ENCODE data around the gene APAF1.

APAF1 gene

DNA sequence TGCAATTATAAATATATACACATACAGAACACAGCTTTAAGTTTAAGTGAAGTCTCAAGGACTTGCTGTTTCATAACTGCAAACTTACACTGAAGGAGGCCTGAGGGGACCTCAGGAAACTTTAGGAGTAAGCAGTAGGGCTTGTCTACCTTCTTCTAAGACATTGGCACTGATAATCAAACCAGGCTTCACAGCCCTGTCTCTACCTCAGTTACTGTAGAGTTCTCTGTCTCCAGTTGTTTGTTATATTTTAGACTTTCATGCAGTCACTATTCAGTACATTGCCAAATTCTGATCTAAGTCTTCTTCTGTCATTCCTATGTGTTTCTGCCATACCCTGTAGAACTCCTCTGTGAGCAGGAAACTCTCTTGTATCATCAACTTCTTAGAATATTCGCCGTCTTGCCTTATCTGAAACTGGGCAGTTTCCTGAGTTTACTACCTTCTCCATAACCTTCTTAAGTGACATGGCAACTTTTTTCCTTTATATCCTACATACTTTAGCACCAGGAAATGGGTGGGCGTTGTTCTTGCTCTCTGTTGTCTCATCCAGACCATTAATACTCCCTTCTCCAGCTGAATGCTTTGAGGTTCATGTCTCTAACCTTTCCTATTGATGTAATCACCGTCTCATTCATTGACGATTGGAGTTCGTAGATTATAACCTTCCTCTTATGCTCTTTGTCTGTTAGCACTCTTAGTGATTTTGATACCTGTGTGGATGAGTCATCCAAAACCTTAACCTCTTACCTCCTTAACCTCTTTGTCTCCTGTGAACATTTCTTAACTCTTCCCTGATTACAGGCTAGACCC lies 11.4 kb downstream of the APAF1 start:
- DNase-seq (ENCODE audit: low read depth in 2 of 2) = no peak

DNA sequence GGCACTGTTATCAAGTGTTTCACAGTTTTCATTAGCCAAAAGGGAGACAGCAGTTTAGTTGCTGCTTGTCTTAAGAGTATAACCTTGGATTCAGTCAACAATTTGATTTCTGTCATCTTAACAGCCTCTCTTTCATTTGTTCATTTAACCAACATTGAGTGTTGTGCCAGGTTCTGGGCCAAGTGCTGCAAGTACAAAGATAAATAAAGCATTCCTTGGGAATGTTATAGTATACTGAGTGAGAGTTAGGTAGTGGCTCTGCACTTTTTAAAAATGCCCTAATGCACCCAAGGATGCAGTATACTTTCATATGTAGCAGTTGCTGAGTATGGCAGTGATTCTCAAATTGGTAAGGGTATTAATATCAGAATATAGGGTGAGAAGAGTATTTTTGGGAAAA lies 15.4 kb downstream of the APAF1 start:
- DNase-seq (ENCODE audit: low read depth in 2 of 2) = no peak

DNA sequence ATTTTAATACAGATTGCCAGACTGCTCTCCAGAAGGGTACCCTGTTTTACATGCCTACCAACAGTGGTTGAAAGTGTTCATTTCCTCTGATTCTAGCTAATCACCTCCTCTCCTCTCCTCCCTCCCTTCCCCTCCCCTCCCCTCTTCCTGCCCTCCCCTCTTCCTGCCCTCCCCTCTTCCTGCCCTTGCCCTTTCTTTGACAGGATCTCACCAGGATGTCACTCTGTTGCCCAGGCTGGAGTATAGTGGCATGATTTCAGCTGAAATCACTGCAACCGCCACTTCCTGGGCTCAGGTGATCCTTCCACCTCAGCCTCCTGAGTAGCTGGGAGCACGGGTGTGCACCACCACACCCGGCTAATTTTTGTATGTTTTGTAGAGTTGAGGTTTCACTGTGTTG lies 24.7 kb downstream of the APAF1 start:
- no peak for DNase-seq (ENCODE audit: low read depth in 2 of 2)

DNA sequence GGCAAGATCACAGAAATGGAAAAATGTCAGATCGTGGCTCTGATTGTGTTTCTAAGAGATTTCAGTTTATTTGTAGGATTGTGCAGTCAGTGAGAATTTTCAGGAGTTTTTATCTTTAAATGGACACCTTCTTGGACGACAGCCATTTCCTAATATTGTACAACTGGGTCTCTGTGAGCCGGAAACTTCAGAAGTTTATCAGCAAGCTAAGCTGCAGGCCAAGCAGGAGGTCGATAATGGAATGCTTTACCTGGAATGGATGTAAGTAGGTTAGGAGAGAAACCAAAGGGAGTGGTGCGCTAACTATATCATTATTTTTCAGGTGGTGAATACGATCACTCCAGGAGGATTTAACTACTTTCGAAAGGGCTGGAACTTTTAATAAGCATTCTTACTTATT lies 26.4 kb downstream of the APAF1 start:
- no peak for DNase-seq (ENCODE audit: low read depth in 2 of 2)

DNA sequence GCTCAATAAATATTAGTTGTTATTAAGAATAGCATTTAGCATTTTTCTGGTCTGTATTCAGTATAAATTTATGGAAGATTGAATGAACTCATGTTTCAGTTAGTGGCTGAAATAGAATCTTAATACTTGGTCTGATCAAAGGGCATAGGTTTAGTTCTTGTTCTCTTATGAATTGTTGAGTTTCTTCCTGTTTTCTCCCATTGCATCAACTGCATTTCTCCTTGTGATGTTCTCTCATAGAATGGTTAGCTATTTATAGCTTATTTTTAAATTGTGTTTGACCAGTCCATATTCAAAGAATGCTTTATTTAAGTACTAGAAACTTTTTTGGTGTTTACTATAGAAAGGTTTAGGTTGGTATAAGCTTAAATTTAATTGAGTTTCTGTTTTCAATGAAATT lies 29.8 kb downstream of the APAF1 start:
- DNase-seq (ENCODE audit: low read depth in 2 of 2) = no peak

DNA sequence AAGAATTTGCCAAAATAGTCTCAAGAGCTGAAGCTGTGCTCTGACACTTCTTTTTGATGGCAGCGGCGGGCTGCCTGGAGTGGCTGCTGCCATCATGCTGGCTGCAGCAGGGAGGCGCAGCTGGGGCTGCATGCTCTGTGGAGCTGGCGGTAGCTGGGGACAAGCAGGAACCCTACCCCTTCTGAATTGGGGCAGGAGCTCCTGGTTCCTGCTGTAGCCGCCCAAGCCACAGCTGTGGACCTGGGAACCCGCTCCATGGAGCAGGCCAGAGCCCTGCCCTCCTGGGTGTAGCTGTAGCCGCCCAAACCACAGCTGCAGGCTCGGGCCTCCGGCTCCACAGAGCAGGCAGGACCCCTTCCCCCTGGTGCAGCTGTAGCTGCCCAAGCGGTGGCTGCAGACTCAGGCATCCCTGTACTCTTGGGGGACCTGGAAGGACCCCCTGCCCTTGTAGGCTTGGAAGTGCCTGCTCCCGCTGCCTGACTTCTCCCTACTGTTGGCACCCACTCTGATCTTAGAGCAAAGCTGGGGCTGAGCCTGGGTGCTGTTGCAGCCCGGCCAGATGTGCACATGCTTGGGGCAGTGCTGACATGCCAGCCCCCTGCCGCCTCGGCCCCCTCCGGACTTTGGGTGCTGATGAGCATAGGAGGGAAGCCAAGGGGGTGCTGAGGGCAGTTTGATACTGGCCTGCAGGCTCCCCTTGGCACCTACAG lies 33.3 kb downstream of the APAF1 start:
- no peak for DNase-seq (ENCODE audit: low read depth in 2 of 2)

DNA sequence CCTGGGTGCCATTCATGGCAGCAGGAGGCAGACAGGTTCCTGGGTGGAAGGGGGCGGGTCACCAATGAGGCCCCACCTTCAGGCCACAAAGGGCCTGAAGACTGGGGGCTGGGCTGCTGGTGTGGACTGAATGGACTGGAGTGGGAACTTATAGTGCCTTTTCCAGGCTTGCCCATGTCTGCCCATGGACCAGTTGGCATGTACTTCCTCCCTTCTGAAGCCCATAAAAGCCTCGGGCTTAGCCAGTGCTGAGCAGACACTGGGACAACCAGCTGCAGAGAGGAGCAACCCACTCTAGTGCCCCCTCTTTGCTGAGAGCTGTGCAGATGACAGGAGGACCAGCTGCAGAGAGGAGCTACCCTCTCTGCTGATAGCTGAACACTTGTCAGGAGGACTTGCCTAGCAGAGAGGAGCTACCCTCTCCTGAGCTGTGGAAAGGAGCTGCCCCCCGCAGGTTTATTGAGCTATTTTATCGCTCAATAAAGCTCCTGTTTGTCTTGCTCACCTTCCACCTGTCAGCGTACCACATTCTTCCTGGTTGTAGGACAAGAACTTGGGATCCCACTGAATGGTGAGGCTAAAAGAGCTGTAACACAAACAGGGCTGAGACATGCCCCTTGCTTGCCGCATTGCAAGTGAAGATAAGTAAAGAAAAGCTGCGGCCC lies 34.0 kb downstream of the APAF1 start:
- DNase-seq (ENCODE audit: low read depth in 2 of 2) = no peak

DNA sequence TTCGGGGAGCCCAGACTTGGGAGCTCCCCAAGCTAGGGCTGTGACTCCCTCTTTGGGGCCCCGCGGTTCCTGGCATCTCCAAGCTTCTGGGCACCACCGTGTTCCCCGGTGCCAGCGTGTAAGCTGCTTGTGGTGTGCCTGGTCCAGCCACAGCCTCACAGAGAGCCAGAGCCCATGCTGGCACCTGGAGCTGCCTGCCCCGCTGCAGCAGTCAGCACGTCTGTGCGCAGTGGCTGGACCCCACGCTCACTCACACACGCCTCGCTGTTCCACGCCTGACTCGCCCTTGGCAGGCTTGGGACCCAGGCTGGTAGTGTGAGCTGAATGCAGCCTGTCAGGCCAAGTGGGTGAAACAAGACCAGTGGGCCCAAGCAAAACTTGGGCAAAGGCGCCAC lies 34.5 kb downstream of the APAF1 start:
- DNase-seq (ENCODE audit: low read depth in 2 of 2) = no peak

DNA sequence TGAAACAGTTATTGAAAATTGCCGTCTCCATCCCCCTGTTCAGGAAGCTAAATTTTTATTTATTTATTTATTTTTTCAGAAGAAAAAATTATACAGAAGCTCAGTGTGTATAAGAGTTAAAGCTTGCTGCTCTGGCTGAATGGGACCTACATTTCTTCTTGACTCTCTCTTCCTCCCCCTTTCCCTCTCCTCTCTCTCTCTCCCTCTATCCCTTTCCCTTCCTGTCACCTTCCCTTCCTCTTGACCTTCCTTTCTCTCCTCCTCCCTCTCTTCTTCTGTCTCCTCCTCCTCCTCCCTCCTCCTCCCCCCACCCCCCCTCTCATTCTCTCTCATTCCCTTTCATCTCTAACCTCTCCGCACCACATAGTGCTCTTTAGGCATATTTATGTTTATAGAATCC lies 39.1 kb downstream of the APAF1 start:
- no peak for DNase-seq (ENCODE audit: low read depth in 2 of 2)

DNA sequence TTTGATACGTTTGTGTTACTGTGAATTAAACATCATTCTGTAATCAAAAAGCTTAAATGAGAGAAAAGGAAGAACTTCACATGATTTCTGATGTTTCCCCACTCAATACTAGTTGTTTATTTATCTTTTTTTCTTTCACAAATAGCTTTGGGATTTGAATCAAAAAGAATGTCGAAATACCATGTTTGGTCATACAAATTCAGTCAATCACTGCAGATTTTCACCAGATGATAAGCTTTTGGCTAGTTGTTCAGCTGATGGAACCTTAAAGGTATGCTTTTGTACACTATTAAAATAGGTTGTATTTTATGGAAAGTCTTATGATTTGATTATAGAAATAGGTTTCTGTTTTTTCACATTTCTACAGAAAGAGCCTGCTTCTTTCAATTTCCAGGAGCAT lies 41.5 kb downstream of the APAF1 start:
- no peak for DNase-seq (ENCODE audit: low read depth in 2 of 2)

DNA sequence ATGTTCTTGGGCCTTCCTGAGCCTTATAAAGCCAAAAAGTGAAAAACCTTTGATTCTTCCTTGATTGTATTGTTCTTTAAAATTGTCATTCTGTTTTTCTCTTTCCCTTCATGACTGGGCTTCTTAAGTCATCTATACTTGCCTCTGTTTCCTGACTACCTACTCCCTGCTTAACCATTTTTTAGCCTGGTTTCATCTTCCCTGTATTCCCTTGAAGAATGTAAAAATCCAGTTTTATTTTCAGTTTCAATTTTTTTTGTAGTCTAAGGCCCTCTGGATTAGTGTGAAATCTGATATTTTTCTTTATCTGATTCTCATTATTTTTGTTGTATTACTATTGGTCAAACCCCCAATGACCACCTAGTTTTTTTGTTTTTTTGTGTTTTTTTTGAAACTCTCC lies 46.3 kb downstream of the APAF1 start:
- no peak for DNase-seq (ENCODE audit: low read depth in 2 of 2)

DNA sequence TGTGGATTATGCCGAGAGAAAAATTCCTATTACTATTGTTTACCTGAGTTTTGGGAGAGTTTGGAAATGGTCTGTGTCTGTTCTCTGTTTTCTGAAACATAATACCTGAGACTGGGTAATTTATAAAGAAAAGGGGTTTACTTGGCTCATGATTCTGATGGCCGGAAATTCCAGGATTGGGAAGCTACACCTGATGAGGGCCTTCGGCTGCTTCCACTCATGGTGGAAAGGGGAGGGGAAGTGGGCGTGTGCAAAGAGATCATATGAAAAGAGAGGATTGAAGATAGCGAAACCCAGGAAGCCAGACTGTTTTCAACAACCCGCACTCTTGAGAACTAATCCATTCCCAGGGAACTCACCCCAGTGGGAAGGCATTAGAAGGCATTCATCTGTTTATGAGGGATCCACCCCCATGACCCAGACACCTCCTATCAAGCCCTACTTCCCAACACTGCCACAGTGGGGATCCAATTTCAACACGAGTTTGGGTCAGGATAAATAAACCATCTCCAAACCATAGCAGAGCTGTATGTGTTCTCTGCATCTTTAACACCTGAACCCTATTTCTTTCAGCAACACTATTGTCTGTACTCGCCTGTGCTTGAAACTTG lies 51.1 kb downstream of the APAF1 start:
- DNase-seq (ENCODE audit: low read depth in 2 of 2) = no peak

DNA sequence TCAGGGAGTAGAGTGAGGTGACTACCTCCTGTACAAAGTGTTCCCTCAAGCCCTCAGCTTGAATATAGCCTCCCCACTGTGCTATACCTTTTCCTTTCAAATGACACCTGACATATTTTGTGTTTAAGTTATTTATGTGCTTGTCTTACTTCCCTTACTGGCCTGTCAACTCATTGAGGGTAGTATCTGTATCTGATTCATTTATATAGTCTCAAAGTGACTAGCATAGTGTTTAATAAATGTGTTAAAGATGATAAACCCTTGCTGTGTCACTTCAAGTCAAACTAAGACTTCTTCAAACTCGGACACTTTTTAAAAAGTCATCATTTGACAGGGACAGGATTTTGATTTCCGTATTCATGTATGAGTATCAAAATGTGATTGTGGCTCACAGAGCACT lies 52.1 kb downstream of the APAF1 start:
- DNase-seq (ENCODE audit: low read depth in 2 of 2) = no peak

DNA sequence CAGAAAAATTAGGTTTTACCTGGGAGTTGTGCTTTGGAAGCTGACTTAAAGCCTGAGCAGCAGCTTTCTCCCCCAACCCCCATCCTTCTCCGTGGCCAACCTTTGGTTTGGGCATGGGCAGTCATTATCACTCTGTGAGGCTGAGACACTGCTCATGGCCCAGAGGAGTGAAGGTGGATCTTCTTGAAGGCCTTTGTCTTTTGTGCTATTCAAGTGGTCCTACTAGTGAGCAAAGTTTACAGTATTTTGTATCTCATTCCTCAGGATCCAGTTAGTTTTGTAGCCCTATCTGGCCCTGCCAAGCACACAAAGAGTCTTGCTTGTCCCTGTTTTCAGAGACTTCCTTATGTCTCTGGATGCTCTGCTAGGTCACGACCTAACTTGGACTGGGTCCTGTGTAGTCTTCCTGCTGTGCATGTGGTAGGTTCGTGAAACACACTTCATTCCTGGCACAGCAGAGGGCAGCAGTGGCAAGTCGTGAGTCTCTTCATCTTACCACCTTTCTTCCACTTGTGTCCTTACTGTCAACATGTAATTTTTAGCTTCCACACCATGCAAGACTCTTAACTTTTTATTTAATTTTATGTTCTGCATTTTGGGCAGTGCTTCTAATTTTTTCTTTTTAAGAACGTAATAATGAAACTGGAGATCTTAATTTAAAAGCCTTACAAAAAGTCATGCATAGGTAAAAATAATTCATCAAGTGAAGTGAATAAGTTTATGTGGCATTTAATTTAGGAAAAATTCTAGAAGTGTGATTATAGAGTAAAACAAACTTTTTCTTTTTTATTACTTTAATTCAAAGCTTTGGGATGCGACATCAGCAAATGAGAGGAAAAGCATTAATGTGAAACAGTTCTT lies 53.7 kb downstream of the APAF1 start:
- no peak for DNase-seq (ENCODE audit: low read depth in 2 of 2)

DNA sequence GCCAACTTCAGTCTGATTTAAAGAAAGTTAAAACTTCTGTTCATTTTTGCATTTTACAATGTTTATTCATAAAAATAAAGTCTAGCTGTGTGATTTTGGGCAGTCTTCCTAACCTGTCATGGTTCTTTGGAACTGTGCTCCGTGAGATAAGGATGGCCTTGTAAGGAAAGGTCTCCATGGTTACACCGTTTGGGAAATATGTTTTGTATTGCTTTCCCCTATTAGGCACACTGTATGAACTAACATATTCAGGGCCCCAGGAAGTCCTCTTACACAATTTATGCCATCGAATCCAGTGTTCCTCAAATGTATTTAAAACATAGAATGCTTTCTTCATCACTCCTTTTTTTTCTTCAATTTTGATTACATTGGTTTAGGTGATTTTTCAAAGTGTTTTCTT lies 54.5 kb downstream of the APAF1 start:
- no peak for DNase-seq (ENCODE audit: low read depth in 2 of 2)

DNA sequence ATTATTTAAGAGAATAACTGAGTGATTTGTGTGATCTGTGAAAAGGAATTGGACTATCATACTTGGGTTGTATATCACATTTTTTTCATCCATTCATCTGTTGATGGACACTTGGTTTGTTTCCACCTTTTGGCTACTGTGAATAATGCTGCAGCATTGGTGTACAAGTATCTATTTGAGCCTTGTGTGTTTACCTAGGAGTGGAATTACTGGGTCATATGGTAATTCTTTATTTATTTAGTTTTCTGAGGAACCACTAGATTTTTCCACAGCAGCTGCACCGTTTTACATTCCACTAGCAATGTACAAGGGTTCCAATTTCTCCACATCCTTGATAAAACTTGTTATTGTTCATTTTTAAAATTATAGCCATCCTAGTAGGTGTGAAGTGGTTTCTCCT lies 56.1 kb downstream of the APAF1 start:
- DNase-seq (ENCODE audit: low read depth in 2 of 2) = no peak

DNA sequence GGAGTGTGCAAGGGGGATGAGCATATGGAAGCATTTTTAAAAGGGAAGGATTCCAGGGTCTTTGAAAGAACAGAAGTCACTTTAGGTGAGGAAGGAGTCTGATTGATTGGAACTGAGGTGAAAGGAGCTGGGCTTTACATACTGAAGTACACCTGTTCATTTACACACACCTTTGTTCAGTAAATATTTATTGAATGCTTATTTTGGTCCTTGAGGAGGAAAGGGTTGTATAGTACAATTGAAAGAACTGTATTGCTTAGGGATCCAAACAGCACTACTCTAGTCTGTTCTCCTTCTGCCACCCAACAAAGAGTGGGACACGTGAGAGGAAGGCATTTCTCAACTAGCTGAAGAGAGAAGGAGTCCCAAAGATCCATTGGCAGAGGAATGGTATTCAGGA lies 63.9 kb downstream of the APAF1 start:
- DNase-seq (ENCODE audit: low read depth in 2 of 2) = no peak

DNA sequence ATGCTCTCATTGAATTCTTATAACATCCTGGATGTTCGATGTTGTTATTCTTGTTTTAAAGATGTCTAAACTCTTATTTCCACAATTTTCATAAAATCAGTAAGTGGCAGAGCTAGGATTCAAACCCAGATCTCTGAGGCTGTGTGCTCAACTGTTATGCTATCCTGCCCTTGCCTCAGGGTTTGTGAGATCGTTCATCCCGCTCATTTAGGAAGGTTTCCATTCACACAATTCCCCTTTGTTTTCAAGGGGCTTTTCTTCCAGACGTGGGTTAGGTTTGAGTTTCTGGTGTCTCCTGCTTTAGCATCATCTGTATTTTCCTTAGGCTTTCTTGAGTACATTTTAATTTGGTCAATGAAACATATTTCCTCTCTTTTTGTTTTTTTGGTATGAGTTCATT lies 69.3 kb downstream of the APAF1 start:
- no peak for DNase-seq (ENCODE audit: low read depth in 2 of 2)

DNA sequence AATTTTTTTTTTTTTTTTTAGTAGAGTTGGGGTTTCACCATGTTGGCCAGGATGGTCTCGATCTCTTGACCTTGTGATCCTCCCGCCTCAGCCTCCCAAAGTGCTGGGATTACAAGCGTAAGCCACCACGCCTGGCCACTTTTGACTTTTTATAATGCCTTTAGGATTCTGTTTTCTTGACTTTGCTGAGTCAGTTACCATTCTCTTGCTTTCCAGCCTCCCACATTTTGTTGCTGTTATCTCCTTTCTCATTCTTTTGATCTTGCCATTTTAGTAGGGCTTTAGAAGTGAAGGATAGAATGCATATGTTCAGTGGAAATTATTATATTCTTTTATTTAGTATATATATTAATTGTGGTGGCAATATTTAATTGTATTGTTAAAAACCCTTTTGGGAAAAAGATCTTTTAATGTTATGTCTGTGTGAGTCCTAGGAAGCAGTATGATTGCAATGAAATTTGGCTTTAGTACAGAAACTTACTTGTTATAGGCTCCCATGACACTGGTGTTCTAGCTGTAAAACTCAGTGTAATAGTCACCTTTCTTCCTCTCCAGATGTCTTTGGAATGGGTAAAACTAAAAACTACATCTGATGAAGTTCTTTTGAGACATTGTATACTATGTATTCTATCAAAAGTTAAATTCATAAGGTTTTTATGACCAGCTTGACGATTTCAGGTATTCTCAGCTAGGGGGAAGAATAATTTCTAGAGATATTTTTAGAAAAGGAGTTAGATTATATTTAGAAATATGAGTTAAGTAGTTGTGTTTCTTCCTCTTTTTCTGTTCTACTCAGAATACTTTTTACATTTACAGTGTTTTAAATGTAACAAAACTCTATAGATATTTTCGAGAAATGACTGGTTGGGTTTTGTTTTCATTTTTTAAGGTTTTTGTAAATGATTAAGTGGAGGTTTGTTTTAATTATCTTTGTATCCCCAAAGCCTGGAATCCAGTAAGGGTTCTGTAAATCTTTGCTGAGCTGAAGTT lies 74.7 kb downstream of the APAF1 start:
- no peak for DNase-seq (ENCODE audit: low read depth in 2 of 2)

DNA sequence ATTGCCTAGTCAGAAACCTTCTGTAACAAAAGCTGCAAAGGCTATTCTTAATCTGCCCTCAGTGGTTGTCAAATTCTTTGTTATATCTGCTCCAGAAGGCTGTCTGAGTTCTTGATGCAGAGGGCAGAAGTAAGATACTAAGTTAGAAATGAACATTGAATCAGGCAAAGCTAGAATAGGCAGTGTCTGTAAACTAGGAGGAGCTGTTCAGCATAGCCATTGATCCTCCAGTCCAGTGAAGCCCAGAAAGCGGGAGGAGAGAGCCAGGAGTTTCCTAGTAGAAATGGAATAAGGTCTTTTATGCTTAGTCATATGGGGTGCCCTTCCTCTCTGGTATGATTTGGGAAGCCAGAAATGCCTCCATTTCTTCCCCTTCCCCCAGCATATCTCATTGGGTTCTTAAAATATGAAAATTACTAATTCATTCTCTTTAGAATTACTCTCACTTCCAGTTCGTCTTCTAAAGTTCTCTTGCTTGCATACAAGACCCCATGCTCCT lies 76.2 kb downstream of the APAF1 start:
- DNase-seq (ENCODE audit: low read depth in 2 of 2) = no peak

All from fibroblast of skin of left biceps (primary cell).